ENCODE results near the gene MOAP1.
"Not testable (repeated sequence)": the region's sequence is repeated elsewhere in the genome, so short reads cannot be mapped to it uniquely, and the experiment has no call there.

MOAP1 gene

DNA sequence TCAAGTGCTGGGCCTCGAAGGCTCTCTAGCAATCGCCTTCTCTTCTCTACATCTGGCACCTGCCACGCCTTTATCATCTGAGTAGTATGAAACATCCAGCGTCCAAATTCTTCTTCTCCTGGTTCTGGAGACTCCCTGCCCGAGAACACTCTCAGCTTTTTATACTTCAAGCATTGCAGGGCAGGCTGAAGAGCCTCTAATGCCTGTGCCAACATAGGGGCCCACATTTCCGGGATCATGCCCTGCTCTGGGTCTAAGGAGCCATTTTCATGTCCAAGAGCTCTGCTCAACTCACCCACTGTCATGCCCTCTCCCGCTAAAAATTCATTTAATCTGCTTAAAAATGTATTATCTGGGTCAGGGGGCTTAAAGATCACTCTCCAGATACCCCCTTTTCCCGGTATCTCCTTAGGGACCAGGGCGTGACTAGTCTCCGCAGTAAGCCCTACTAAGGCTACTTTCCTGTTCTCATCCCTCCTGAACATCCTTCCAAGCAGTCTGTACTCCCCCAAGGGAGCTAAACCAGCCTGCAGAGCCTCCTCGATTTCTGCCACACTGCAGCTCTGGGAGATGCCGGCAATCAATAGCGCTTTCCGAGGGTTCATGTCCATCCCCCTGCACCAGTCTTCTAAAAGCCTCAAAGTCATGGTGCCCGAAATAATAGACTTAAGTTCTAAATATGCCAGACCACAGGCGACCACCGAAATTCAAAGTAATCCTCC lies 940 bp downstream of the MOAP1 start:
- Histone ChIP-seq H3K27me3 (ENCODE audit: control insufficient read depth, insufficient read depth, low read length) (no peaks in the 10 kb centered on the region), H3K36me3 (ENCODE audit: control insufficient read depth, insufficient read depth, low read length) (peaks cover 26% of the 10 kb centered on the region), H3K9ac (ENCODE audit: low read length) (peak overlapping the region; percentile 85), H3K27ac (ENCODE audit: low read depth, low read length) (no peak overlapping the region), H3K9me3 (ENCODE audit: control insufficient read depth, insufficient read depth, low read depth, low read length) (no peaks in the 10 kb centered on the region), H3K4me1 (ENCODE audit: control insufficient read depth, insufficient read depth, low read length) (no peaks in the 10 kb centered on the region), H3K4me3 (ENCODE audit: low read depth, low read length) (peak overlapping the region; percentile 93)

DNA sequence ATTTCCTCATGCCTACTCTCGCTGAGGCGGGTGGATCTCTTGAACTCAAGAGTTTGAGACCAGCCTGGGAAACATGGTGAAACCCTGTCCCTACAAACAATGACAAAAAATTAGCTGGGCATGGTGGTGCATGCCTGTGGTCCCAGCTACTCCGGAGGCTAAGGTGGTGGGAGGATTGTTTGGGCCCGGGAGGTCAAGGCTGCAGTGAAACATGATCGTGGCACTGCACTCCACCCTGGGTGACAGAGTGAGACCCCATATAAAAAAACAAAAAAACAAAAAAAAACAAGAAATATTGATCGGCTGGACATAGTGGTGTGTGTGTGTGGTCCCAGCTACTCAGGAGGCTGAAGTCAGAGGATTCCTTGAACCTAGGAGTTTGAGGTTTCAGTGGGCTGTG lies 9.2 kb downstream of the MOAP1 start:
- Histone ChIP-seq H3K36me3 (ENCODE audit: control insufficient read depth, insufficient read depth, low read length) (no peaks in the 10 kb centered on the region), H3K9ac (ENCODE audit: low read length) (no peak overlapping the region), H3K4me1 (ENCODE audit: control insufficient read depth, insufficient read depth, low read length) (no peaks in the 10 kb centered on the region), H3K9me3 (ENCODE audit: control insufficient read depth, insufficient read depth, low read depth, low read length) (no peaks in the 10 kb centered on the region), H3K27ac (ENCODE audit: low read depth, low read length) (no peak overlapping the region), H3K27me3 (ENCODE audit: control insufficient read depth, insufficient read depth, low read length) (no peaks in the 10 kb centered on the region), H3K4me3 (ENCODE audit: low read depth, low read length) (no peak overlapping the region)

DNA sequence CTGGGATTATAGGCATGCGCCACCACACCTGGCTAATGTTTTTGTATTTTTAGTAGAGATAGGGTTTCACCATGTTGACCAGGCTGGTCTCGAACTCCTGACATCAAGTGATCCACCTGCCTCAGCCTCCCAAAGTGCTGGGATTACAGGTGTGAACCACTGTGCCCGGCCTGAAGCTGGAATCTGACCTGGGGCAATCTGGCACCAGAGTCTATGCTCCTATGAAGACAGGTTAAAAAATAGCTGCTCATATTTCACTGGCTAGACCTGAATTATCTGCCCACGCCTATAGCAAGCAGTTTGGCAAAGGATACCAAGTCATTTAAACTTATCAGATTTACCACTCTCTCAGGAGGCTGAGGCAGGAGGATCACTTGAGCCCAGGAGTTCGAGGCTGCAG lies 10.0 kb downstream of the MOAP1 start:
- not testable (repeated sequence) for H3K9ac ChIP-seq (ENCODE audit: low read length)

DNA sequence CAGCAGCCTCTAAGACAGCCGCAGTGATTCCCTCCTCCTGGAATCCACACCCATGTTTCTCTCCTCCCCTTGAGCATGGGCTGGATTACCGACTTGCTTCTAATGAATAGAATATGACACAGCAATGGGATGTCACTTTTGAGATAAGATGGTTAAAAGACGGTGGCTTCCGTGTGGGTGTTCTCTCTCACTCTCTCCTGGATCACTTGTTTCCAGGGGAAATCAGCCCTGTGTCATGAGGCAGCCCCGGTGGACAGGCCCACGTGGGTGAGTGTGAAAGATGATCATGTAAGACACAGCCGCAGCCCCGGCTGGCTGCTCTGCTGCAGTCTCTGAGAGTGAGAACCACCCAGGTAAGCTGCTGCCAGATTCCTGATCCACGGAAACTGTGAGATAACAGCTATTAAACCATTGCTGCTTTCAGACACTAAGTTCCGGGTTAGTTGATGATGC lies 10.7 kb downstream of the MOAP1 start:
- H3K9me3 ChIP-seq (ENCODE audit: control insufficient read depth, insufficient read depth, low read depth, low read length): no peaks in the 10 kb centered on the region

More for the DNA sequence above, 10.0 kb downstream of the MOAP1 start:
- H3K4me1 ChIP-seq (ENCODE audit: control insufficient read depth, insufficient read depth, low read length); H3K9me3 ChIP-seq (ENCODE audit: control insufficient read depth, insufficient read depth, low read depth, low read length); H3K36me3 ChIP-seq (ENCODE audit: control insufficient read depth, insufficient read depth, low read length); H3K4me3 ChIP-seq (ENCODE audit: low read depth, low read length); H3K27me3 ChIP-seq (ENCODE audit: control insufficient read depth, insufficient read depth, low read length); H3K27ac ChIP-seq (ENCODE audit: low read depth, low read length): not testable (repeated sequence)

GRCh38 chr14:93171376-93171775 lies 13.3 kb downstream of the MOAP1 start:
- H3K9ac ChIP-seq (ENCODE audit: low read length): no peak overlapping the region
- H3K4me3 ChIP-seq (ENCODE audit: low read depth, low read length): no peak overlapping the region
- no peak overlapping the region for H3K27ac ChIP-seq (ENCODE audit: low read depth, low read length)

More for the DNA sequence above, 10.7 kb downstream of the MOAP1 start:
- no peaks in the 10 kb centered on the region for H3K4me1 ChIP-seq (ENCODE audit: control insufficient read depth, insufficient read depth, low read length)
- no peak overlapping the region for H3K4me3 ChIP-seq (ENCODE audit: low read depth, low read length)
- no peaks in the 10 kb centered on the region for H3K27me3 ChIP-seq (ENCODE audit: control insufficient read depth, insufficient read depth, low read length)
- H3K36me3 ChIP-seq (ENCODE audit: control insufficient read depth, insufficient read depth, low read length): no peaks in the 10 kb centered on the region
- H3K9ac ChIP-seq (ENCODE audit: low read length): no peak overlapping the region
- H3K27ac ChIP-seq (ENCODE audit: low read depth, low read length): no peak overlapping the region

GRCh38 chr14:93170141-93170540 lies 14.6 kb downstream of the MOAP1 start:
- H3K9me3 ChIP-seq (ENCODE audit: control insufficient read depth, insufficient read depth, low read depth, low read length); H3K27me3 ChIP-seq (ENCODE audit: control insufficient read depth, insufficient read depth, low read length); H3K36me3 ChIP-seq (ENCODE audit: control insufficient read depth, insufficient read depth, low read length); H3K27ac ChIP-seq (ENCODE audit: low read depth, low read length); H3K9ac ChIP-seq (ENCODE audit: low read length); H3K4me1 ChIP-seq (ENCODE audit: control insufficient read depth, insufficient read depth, low read length); H3K4me3 ChIP-seq (ENCODE audit: low read depth, low read length): not testable (repeated sequence)

More at GRCh38 chr14:93171376-93171775, 13.3 kb downstream of the MOAP1 start:
- H3K36me3 ChIP-seq (ENCODE audit: control insufficient read depth, insufficient read depth, low read length): no peaks in the 10 kb centered on the region
- H3K27me3 ChIP-seq (ENCODE audit: control insufficient read depth, insufficient read depth, low read length): no peaks in the 10 kb centered on the region
- no peaks in the 10 kb centered on the region for H3K9me3 ChIP-seq (ENCODE audit: control insufficient read depth, insufficient read depth, low read depth, low read length)
- H3K4me1 ChIP-seq (ENCODE audit: control insufficient read depth, insufficient read depth, low read length): no peaks in the 10 kb centered on the region

DNA sequence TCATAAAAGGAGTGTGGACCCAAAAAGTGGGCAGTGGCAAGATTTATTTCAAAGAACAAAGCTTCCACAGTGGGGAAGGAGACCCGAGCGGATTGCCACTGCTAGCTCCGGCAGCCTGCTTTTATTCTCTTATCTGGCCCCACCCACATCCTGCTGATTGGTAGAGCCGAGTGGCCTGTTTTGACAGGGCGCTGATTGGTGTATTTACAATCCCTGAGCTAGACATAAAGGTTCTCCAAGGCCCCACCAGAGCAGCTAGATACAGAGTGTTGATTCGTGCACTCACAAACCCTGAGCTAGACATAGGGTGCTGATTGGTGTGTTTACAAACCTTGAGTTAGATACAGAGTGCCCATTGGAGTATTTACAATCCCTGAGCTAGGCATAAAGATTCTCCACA lies 15.1 kb downstream of the MOAP1 start:
- not testable (repeated sequence) for H3K27me3 ChIP-seq (ENCODE audit: control insufficient read depth, insufficient read depth, low read length); H3K4me3 ChIP-seq (ENCODE audit: low read depth, low read length); H3K4me1 ChIP-seq (ENCODE audit: control insufficient read depth, insufficient read depth, low read length); H3K27ac ChIP-seq (ENCODE audit: low read depth, low read length); H3K9me3 ChIP-seq (ENCODE audit: control insufficient read depth, insufficient read depth, low read depth, low read length); H3K9ac ChIP-seq (ENCODE audit: low read length); H3K36me3 ChIP-seq (ENCODE audit: control insufficient read depth, insufficient read depth, low read length)

DNA sequence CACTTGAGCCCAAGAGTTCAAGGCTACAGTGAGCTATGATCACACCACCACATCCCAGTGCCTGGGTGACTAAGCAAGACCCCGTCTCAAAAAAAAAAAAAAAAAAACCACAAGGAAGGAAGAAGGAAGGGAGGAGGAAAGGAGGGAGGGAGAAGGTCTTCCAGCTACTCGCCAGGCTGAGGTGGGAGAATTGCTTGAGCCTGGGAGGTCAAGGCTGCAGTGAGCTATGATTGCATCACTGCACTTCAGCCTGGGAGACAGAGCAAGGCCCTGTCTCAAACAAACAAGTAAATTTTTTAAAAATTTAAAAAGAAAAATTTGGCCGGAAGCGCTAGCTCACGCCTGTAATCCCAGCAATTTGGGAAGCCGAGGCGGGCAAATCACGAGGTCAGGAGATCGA lies 16.1 kb downstream of the MOAP1 start:
- H3K9ac ChIP-seq (ENCODE audit: low read length); H3K4me3 ChIP-seq (ENCODE audit: low read depth, low read length); H3K36me3 ChIP-seq (ENCODE audit: control insufficient read depth, insufficient read depth, low read length); H3K27ac ChIP-seq (ENCODE audit: low read depth, low read length); H3K27me3 ChIP-seq (ENCODE audit: control insufficient read depth, insufficient read depth, low read length); H3K9me3 ChIP-seq (ENCODE audit: control insufficient read depth, insufficient read depth, low read depth, low read length); H3K4me1 ChIP-seq (ENCODE audit: control insufficient read depth, insufficient read depth, low read length): not testable (repeated sequence)

DNA sequence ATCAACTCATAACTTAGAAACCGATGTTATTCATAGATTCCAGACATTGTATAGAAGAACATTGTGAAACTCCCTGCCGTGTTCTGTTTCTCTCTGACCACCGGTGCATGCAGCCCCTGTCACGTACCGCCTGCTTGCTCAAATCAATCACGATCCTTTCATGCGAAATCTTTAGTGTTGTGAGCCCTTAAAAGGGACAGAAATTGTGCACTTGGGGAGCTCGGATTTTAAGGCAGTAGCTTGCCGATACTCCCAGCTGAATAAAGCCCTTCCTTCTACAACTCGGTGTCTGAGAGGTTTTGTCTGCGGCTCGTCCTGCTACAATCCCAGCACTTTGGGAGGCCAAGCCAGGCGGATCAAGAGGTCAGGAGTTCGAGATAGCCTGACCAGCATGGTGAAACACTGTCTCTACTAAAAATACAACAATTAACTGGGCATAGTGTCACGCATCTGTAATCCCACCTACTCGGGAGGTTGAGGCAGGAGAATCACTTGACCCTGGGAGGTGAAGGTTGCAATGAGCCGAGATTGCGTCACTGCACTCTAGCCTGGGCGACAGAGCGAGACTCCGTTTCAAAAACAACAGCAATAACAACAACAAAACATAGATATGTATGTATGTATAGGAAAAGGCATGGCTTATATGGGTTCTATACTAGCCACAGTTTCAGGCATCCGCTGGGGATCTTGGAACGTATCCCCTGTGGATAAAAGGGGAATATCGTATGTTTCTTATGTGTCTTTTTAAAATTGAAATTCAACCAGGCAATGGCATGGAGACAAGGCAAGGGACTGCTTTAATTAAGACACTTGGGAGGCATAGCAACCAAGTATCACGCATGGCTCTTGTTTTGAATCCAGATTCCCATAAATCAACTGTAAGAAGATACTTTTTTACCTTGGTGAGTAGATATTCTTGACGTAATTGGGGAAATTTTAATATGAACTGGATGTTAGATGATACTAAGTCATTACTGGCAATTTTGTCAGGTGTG lies 19.1 kb downstream of the MOAP1 start:
- not testable (repeated sequence) for H3K27me3 ChIP-seq (ENCODE audit: control insufficient read depth, insufficient read depth, low read length); H3K4me1 ChIP-seq (ENCODE audit: control insufficient read depth, insufficient read depth, low read length); H3K4me3 ChIP-seq (ENCODE audit: low read depth, low read length); H3K27ac ChIP-seq (ENCODE audit: low read depth, low read length); H3K36me3 ChIP-seq (ENCODE audit: control insufficient read depth, insufficient read depth, low read length); H3K9me3 ChIP-seq (ENCODE audit: control insufficient read depth, insufficient read depth, low read depth, low read length); H3K9ac ChIP-seq (ENCODE audit: low read length)

- H3K9ac ChIP-seq (ENCODE audit: low read length): no peak overlapping the region
- no peaks in the 10 kb centered on the region for H3K36me3 ChIP-seq (ENCODE audit: control insufficient read depth, insufficient read depth, low read length)
- peaks cover 5% of the 10 kb centered on the region for H3K4me1 ChIP-seq (ENCODE audit: control insufficient read depth, insufficient read depth, low read length)
- no peak overlapping the region for H3K4me3 ChIP-seq (ENCODE audit: low read depth, low read length)
- no peaks in the 10 kb centered on the region for H3K9me3 ChIP-seq (ENCODE audit: control insufficient read depth, insufficient read depth, low read depth, low read length)
- no peaks in the 10 kb centered on the region for H3K27me3 ChIP-seq (ENCODE audit: control insufficient read depth, insufficient read depth, low read length)
- H3K27ac ChIP-seq (ENCODE audit: low read depth, low read length): no peak overlapping the region
These were observed 21.1 kb downstream of the MOAP1 start for GRCh38 chr14:93163564-93163963.

DNA sequence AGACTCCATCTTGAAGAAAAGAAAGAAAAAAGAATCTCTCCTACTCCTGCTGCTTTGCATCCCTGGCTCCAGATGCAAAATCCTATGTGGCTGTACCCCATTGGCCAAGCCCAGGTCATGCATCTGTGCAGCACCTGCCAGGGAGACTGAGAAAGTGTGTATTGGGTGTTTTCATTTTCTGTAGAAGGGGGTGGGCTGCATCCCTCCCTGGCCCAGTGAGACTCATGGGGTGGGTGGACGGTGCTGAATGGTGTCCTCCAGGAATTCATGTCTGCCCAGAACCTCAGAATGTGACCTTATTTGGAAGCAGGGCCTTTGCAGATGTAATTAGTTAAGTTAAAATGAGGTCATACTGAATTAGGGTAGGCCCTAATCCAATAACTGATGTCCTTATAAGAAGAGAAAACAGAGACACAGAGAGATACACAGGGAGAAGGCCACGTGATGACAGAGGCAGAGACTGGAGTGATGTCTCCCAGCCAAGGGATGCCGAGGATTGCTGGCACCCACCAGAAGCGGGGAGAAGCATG lies 23.2 kb downstream of the MOAP1 start:
- Histone ChIP-seq H3K9ac (ENCODE audit: low read length) (no peak overlapping the region), H3K9me3 (ENCODE audit: control insufficient read depth, insufficient read depth, low read depth, low read length) (no peaks in the 10 kb centered on the region), H3K27ac (ENCODE audit: low read depth, low read length) (no peak overlapping the region), H3K36me3 (ENCODE audit: control insufficient read depth, insufficient read depth, low read length) (no peaks in the 10 kb centered on the region), H3K4me1 (ENCODE audit: control insufficient read depth, insufficient read depth, low read length) (peaks cover 5% of the 10 kb centered on the region), H3K4me3 (ENCODE audit: low read depth, low read length) (no peak overlapping the region), H3K27me3 (ENCODE audit: control insufficient read depth, insufficient read depth, low read length) (no peaks in the 10 kb centered on the region)

Measured in HUES6 (cell line).